ENCODE measurements around the gene RBM7.

Gene RBM7

DNA sequence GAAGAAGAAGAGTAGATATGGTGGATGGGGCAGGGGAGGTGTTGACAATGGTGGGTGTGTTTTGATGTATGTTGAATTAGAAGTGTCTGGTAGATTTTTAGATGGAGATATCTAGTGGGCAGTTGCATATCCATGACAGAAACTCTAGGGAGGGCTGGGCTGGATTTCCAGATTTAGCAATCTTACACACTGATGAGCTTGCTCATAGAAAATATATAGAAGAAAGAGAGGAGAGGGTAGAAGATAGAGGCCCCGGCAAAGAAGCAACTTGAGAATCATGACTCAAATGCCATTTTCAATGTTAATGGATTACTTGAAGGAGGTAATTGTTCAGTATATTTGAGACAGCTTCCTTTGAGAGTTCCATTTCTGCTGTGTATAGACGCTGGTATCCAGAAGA is 47.0 kb downstream of the RBM7 start:
- FAIRE-seq (no peak), DNase-seq (ENCODE audit: insufficient read length, low spot score) (no peak)

GRCh38 chr11:114447892-114448291 is 47.4 kb downstream of the RBM7 start:
- DNase-seq (ENCODE audit: insufficient read length, low spot score) = no peak

GRCh38 chr11:114448749-114449482 is 48.5 kb downstream of the RBM7 start:
- DNase-seq (ENCODE audit: insufficient read length, low spot score) (no peak), FAIRE-seq (peak; percentile 23)

More at GRCh38 chr11:114447892-114448291, 47.4 kb downstream of the RBM7 start:
- FAIRE-seq = no peak

- FAIRE-seq = no peak
- no peak for DNase-seq (ENCODE audit: insufficient read length, low spot score)
These were observed 49.4 kb downstream of the RBM7 start for GRCh38 chr11:114449845-114450244.

DNA sequence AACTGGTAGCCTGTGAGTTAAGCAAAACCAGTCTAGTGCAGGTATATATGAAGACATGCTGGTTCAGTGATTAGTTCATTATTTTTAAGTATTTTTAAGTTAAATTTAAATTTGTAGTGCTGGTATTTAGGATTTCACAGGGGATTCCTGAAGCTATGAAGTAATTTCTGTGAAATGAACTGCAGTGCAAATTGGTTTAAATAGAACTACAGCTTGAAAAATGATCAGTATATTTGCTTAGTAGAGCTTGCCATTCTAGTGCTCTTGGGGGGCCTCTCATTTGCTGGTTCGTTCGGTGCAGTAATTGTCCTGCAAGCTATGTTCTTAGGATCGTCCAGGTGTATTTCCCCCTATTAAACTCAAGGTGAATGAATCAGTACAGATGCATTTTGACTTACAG is 51.9 kb downstream of the RBM7 start:
- no peak for DNase-seq (ENCODE audit: insufficient read length, low spot score)
- FAIRE-seq = no peak

All from HTR-8/SVneo (cell line).